Tibial artery (tissue), 4 donors: ENCODE measurements around the gene MTX2.

Experiments used
- DNase-seq, 2 donors: peaks; one replicate each; pipeline ENCODE4 v3.0.0-alpha.2; 2019
- H3K27ac ChIP-seq, 2 donors: fragments of 200-600 bp; sonication (generic) in 1 of 2; 1 replicate in 1 of 2; 2 replicates in 1 of 2; pipeline ENCODE4 v1.5.1; 2018 to 2019; ENCODE audit warnings: mild to moderate bottlenecking in 1 of 2
- H3K27me3 ChIP-seq, 2 donors: fragments of 200-600 bp; sonication (generic) in 1 of 2; one replicate each; pipeline versions ENCODE4 v1.5.1 to v1.6.0; 2016 to 2019
- H3K36me3 ChIP-seq, 3 donors: fragments of 200-600 bp; sonication (generic) in 2 of 3; one replicate each; pipeline ENCODE4 v1.5.1; 2016 to 2019; ENCODE audit warnings: mild to moderate bottlenecking in 2 of 3
- H3K4me1 ChIP-seq, 4 donors: fragments of 200-600 bp; sonication (generic) in 2 of 4; 1 replicate in 3 of 4; 2 replicates in 1 of 4; pipeline ENCODE4 v1.5.1; 2016 to 2019
- H3K4me3 ChIP-seq, 2 donors: fragments of 200-600 bp; sonication (generic) in 1 of 2; 1 replicate in 1 of 2; 2 replicates in 1 of 2; pipeline ENCODE4 v1.5.1; 2018 to 2019; ENCODE audit warnings: mild to moderate bottlenecking in 2 of 2
- H3K9me3 ChIP-seq, 3 donors: fragments of 200-600 bp; sonication (generic) in 1 of 3; one replicate each; pipeline ENCODE4 v1.5.1; 2016 to 2019
- CTCF ChIP-seq, 2 experiments: fragments of 200-600 bp in 1 of 2; fragments of 450-650 bp in 1 of 2; IDR thresholded peaks; one replicate each; pipeline ENCODE4 v1.5.1; 2017 to 2019; ENCODE audit warnings: antibody characterized with exemption in 2 of 2, mild to moderate bottlenecking in 1 of 2, moderate library complexity in 1 of 2
- intact Hi-C: fragments of 100-400 bp; cut with DNase I; formaldehyde crosslinking; loops from one replicate; pipeline ENCODE4 v1.15.0; 2023; ENCODE audit warnings: low total_unique reads

The MTX2 gene

DNA sequence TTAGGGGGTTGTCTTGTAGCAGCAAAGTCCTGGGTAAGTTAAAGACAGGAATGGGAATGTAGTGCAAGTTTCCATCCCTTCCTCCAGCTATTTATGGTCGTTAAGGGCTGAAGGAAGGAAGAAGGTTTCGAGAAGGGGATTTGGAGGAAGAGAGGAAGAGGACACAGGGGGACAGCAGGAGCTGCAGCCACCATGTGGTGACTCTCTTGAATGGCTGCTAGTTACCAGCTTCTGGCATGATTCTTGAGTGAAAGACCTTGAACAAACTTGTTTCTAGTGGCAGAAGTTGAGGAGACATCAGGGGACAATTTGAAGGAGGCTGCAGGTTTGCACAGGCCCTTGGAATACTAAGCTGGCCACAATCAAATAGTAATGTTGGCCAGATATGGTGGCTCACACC, 116.6 kb downstream of the MTX2 start:
- peaks cover 0 to 22% (median 11%) of the 10 kb centered on the region in 4 donors for H3K4me1 ChIP-seq
- no peak overlapping the region for H3K4me3 ChIP-seq
- TF ChIP-seq CTCF (IDR thresholded peaks at IDR 0.05): no peak
- no peak for DNase-seq
- no peaks in the 10 kb centered on the region for H3K27me3 ChIP-seq
- H3K9me3 ChIP-seq: no peaks in the 10 kb centered on the region
- intact Hi-C loops: no loop called here
- H3K36me3 ChIP-seq: no peaks in the 10 kb centered on the region
- no peak overlapping the region for H3K27ac ChIP-seq
